Fibroblast of skin of scalp (primary cell): Measurements from ENCODE around the gene PAX3.
A peak's percentile ranks its signal among the peaks of the same experiment; 100 is the strongest.

Experiments used
- DNase-seq: peaks from one replicate; pipeline ENCODE4 v3.0.0-alpha.2; 2013

The PAX3 gene

DNA sequence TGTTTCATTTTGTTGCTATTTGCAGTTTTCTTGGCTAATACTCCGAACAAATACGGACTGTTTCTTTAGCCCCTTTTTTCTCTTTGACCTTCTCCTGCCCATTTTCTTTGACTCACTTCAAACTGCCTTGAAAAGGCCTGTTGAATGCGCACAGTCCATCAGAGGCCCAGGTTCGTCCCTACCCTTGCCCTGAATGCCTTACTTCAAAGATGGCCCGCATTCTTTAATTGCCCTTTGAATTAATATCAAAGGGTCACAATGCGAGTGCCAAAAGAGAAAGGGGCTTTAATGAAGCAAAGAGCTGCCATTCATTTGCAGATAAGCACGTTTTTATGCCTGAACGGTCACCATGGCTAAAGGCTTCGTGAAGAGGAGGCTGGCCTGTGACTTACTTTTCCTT lies 29.7 kb downstream of the PAX3 start:
- DNase-seq, result no peak

DNA sequence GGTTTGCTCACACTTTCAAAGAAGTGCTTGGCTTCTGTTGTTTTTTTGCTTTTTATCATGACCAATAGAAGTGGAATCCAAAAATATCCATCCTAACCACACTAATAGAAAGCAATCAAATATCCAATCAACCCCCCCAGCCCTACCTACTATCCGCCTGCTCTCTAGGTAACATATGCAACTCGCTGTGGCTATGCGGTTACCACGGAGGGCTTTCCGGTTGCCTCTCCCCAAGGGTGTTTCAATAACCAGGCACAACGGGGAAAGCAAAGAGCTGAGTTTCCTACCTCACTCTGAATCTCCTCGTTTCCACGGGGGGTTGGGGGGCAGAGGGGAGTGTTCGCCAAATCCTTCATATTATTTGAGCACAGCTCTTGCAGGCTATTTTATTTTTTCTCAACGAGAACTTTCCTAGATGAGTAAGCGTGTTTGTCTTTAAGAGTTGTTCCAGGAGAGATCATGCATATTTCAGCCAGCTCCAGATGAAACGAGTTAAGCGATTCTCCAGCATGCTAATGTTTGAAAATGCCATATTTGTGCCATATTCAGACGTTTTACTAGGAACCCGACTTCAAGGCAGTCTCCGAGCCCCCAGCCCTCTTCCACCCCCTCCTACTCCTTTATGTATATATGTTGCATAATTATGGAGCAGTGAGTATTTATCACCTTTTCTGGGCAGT lies 30.3 kb downstream of the PAX3 start:
- DNase-seq, result peak; percentile 3

DNA sequence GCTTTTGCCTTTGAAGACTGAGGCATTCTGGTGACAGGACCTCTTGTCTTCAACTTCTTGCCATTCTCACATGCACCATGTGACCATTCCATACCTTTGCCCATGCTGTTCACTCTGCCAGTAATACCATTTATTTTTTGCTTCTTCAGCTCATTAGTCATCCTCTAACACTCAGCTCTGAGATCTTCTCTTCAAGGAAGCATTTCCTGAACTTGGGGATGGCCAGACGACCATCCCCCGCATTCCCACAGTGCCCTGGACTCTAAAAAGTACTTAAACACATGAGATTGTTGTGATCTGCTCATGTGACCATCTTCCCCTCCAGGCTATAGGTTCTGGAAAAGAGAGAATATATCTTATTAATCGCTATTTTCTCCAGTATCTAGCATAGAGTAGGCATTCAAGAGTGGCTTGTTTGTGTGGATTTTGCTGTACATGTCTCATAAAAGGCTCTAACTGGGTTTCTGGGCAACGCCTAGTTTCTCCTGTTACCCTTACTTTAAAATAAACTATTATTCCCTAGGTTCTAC lies 33.9 kb downstream of the PAX3 start:
- peak; percentile 15 for DNase-seq

DNA sequence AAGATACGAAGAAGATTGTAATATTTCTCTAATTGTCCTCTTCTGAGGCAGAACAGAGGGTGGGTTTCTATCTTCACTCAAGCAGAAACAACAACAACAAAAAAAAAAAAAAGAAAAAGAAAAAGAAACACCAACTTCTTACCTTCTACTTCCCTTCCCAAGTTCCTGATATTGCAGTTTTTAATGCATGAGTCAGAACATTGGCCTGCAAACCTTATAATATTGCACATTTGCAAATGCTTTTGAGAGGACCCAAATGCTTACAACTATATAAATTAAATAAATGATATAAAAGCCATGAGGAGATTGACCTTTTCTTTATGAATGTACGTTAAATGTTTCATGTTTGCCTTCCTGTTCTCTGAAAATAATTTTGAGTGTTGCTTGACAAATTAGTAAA lies 37.3 kb downstream of the PAX3 start:
- DNase-seq, result no peak

DNA sequence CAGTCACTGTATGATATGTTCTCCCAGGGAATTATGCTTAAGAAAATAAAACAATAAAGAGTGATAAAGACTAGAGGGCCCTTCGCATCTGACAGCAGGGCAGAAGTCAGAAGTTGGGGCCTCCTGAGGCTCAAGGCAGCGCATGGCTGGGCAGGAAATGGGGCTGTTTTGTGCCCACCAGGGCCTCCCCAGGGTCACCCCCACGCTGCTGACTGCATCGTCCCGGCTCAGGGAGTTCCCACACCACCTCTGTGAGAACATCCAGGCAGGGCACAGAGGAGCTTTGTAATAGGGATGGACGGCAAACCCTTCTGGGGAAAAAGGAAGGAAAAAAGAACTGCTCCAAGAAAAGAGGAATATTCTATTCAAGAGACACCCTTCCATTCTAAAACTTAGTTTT lies 41.2 kb downstream of the PAX3 start:
- no peak for DNase-seq

DNA sequence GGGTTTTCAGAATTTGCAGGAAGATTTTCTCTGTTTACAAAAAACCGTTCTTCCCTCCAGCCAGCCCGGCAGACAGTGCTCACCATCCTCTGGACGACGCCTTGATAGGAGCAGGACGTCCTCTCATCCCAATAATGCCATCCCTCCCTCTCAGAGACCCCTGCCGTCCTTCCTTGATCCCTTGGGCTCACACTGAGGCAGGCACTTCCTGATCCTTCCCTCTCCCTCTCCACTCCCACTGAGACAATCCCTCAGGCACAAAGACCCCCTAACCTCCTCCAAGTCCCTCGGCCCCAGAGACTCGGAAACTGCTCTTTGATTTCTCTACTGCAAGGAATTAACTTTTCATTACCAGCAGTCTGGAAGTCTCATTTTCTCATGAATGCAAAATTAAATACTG lies 42.5 kb downstream of the PAX3 start:
- no peak for DNase-seq

DNA sequence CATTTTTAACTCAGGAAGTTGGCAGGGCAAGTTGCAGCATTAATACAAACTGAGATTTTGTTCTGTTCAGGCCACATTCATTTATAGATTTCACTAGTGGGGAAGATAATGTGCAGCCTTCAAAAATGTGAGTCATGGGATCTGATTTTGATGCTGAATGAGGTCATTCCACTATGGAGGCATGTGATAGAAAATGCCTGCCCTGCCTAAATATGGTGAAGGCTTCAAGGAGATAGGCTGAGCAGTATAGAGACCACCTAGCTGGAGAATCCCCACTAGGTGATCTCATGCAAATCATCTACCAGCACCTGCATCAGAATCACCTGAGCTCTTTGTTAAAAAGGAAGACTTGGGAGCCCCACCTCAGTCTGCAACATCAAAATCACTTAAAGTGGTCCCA lies 43.7 kb downstream of the PAX3 start:
- no peak for DNase-seq

DNA sequence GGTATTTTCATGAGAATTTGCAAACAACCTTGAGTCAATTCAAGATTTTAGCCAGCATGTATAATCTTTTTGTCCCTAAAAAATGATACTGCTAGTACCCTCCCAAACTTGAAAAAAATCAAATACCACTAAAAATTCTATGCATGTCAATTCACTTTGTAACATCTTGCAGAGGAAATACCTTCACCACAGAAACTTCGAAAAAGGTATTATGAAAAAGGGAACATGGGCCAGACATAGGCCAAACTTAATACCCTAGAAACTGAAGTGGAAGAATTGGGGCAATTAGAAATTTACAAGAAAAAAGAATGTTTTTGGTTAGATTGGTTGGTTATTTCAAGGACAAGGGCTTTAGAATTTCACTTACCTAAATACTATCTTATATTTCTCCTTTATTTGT lies 48.5 kb downstream of the PAX3 start:
- DNase-seq, result no peak

DNA sequence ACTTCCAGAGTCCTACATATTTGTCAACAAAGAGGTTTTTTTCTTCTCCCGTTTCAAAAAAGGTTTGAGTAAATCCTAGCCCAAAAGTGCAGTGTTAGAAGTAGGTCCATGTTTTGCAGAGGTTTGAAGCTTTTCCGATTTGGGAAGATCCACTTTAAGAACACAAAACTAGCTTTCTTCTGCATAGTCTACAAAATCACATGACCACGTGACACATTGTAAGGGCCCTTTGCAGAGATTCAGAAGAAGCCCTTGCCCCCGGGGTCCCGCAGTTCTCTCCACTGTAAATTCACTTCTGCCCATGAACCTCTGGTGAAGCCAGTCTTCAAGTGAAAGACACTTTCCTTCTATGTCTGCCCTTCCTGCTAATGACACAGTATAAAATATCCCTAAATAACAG lies 49.4 kb downstream of the PAX3 start:
- no peak for DNase-seq

DNA sequence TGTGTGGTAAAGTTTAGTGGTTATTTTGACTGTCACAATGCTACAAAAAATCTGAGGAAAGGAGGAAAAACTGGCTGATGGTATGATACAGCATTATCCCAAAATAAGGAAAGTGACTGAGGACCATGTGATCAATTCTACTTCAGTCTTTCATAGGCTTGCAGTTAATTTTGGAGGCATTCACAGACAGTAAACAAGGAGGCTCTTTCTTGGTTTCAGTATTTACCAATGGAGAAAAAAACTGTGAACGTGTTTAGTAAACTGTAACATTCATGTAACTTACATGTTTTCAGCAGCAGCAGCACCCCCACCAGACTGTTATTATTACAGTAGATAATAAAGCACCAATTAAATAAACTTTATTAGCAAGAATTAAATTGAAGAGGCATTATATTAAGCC lies 50.0 kb downstream of the PAX3 start:
- DNase-seq, result no peak

DNA sequence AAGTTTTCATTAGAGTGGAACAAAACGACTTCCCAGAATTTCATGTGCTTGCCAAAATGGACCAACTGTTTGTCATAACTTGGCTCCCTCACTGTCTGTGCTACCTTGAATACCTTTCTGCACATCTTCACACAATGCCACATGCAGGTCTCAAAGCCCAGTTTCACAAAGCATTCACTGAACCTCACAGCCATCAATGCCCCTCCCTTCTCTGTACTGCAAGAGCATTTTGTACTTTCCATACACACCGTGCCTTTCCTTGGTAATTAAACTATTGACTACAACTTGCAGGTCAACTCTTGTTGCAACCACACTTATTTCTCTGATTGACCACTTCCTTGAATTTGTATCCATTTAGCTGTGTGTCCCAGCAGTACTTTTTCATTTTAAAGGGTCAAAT lies 50.5 kb downstream of the PAX3 start:
- DNase-seq, result no peak

DNA sequence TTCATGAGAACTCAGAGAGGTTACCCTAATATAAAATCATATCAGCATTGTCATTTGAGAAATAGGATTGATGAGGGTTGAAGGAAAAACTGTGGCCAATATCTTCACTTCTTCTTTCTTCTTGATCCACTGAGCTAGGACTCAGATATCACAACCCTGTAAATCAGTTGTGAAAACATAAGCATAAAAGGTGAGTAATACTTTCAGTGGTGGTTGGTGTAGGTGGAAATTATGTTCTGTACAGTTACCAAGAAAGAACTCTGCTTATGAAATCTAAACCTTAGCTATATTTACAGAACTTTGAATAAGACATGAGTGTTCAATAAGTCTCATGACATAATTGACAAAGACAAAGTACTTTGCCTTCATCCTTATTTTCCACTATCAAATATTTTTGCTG lies 56.3 kb downstream of the PAX3 start:
- DNase-seq, result no peak

DNA sequence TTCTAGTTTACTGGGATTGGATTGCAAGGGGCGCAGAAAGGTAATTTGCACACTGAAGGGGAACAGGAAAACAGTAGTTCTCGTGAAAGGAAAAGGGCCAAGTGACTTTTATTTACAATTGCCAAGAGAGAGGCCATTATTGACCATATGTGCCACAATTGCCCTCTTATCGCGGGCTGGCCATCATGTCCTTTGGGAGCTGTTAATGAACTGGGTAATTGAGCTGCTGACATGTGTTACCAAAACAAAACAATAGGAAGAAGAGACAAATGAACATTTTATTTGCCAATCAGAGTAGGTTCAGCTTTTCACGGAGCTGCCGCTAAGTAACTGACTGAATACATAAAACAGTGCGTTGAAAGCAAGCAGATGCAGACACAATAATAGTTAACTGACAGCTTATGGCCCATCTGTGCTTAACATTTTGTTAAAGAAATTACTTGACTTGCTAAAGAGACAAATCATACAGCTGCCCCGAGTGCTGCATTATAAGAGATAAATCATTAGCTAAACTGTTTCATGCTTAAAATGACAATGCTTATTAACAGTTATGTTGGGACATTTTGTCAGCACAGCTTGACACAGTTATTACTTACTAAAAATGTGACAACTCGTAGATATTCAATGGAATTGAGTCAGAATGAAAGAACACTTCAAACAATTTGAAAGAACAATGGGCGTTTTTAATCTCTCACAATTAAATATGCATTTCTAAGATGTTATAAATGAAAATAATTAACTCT lies 57.5 kb downstream of the PAX3 start:
- no peak for DNase-seq

DNA sequence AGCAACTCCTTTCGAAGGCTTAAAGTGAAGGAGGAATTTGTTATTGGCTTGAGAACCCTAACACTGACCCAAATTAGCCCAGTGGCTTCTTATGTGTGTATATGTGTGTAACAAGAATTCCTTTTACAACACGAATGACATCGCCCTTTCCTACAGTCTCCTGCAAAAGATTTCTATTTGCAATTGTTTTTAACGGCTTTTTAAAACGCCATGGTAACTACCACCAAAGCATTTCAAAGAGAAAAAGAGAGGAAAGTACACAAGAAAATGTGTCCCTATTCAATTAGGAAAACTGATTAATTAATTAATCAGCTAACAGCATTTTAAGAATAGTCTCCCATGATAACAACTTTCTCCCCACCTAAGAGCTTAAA lies 58.1 kb downstream of the PAX3 start:
- DNase-seq, result no peak

DNA sequence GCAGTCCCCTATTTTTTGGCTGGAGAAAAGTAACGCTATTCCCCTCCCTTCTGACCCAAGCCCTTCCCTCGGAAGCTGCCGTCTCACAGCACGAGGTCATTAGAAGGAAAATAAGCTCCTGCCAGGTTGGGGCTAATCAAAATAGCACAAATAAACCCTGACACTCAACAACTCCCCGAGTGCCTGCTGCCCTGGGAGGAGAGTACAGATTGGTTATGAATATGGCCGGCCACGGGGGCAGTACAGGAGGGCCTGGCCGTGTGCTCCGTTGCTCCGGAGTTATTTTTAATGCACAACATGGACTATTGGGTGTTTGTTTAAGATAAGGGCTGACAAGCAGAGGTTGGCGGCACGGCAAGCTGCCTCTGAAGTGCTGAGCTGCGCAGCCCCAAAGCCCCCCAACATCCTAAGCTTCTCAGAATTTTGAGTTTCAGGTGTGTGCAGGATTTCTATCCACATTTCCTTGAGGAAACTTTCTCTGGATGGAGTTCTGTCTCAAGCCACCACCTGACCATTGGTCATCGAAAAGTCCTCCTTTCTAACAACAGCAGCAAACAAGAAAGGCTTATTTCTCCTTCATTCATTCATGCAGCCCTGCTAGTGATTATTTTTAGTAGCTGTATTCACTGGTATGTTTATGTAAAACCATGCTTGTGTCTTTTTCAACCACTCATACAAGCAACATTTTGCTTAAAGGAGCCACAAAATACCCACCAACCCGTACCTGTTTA lies 58.7 kb downstream of the PAX3 start:
- DNase-seq, result no peak

DNA sequence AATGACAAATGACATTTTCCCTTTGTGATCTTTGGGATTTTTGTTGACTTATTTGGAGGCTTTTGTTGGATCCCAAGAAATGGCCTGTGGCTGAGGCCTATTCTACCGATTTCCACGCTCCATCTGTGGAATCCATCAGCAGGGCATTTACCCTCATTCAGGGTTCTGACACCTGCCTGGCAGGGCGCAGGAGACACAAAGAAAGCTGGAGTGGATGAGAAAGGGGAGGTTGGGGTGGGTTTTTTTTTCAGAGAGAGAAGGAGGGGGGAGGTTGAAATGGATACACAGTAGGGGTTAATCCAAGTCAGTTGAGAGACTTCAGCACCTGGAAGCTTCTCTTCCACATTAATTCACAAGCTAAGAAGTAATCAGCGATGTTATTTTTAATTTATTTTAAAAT lies 59.7 kb downstream of the PAX3 start:
- no peak for DNase-seq

DNA sequence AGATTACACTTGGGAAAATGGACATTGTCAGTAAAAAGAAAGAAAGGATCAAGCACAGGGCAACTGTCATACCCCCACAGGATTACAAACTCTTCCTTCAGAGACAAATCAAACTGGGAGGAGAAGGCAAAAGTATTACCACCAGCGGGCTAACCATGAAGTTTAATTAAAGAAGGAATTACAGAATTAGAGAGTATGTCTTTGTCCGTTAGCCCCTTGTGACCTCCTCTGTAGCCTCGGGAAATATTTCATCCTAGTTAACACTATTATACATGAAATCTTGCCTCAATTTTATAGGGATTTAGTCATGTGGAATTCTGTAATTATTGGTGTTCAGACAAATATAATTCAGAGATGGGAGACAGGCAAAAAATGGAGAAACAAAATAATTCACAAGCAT lies 60.7 kb downstream of the PAX3 start:
- no peak for DNase-seq

DNA sequence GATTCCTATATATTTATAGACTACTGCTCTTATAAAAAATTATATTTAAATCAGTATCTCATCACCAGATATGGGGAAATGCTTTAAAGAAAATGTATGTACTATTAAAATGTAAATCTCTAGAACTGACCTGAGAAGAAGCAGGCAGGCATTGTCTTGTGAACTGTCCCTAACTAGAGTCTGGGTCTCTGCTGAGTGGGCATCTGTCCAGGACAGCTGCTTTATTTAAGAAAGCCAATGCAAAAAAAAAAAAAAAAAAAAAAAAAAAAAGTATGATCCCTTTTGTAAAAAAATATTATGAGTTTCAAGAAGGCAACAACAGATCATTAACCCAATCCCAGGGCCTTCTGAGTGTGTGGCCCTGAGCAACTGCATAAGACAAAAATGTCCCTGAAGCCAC lies 66.0 kb downstream of the PAX3 start:
- DNase-seq, result no peak

DNA sequence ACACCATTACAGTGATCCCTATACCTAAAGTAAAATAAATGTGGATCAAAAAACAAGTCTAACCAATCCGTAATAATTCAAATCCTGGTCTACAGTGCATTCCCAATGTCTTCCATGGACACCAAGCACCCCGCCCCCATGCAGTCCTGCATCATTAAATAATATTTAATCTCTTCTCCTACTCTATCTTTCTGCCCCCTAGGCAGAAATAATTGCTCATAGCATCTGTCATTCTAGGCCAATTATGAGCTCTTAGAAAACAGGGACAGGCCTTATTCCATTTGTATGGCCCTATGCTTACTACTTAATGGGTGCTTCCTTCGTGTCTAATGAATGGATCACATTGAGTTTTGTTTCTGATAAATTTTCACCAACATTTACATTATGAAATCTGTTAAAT lies 66.4 kb downstream of the PAX3 start:
- no peak for DNase-seq

DNA sequence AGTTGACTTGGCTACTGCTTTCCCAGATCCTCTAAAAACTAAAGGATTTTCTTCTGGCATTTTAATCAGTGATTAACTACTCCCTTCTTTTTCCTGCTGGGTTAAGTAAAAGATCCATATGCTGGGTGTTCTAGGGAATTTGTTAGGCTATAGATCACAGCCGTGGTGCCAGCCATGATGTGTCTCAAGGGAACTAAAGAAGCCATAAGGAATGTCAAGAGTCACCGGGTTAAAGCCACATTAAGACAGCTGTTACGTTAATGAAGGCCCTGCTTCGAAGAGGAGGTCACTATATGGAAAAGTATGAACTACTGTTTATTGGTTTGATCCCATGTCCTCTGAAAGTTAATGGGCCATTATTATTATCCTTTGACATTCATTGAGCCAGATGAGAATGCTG lies 70.7 kb downstream of the PAX3 start:
- no peak for DNase-seq

DNA sequence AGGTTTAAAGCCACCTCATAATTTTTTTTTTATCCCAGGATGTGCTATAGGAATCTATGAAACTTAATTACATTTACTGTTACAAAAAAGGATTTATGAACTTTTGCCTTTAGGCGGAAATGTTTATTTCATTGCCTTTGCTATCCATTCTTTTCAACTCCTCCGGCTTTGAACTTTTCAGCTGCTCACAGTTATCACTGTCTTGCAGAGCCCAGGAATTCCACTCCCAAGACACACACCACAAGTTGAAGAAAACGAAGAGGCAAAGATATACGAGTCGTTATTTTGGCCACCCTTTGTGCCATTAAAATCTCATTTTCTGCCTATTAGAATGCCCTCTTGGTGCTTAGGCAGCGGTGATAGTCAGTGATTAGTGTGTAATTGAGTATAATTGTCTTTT lies 80.0 kb downstream of the PAX3 start:
- DNase-seq, result no peak

DNA sequence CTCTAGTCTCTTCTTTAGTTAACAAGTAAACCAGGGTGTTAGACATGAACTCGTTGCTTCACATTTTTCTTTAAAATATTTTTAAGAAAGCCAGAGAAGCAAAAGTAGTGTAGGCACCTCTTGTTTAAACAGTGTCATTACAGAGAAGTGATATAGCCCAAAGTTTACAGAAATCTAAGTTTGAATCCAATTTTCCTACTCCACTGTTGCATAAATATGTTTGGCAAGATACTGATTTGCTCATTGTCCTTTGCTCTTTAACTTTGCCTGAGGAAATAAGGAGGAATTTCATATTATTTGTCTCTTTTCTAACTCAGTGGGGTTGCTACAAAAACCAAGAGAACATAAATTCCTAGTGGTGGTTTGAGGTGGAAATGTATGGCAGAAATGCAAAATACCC lies 81.1 kb downstream of the PAX3 start:
- no peak for DNase-seq

DNA sequence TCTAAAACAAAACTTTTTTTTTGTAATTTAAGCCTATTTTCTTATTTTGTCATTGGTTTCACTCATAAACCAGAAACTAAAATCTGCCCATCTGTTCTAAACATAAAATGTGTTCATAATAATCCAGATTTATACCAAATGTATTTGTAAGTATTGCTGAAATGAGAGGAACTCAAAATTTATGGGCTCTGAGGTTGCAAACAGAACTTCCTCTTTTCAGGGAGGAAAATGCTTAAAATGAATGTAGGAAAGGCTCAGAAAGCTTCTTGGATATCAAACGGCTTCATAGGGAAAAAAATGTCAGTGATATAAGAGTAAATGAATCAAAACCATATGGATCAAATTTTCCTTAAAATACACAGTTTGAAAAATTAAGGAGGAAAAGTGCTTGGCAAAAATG lies 83.9 kb downstream of the PAX3 start:
- no peak for DNase-seq

DNA sequence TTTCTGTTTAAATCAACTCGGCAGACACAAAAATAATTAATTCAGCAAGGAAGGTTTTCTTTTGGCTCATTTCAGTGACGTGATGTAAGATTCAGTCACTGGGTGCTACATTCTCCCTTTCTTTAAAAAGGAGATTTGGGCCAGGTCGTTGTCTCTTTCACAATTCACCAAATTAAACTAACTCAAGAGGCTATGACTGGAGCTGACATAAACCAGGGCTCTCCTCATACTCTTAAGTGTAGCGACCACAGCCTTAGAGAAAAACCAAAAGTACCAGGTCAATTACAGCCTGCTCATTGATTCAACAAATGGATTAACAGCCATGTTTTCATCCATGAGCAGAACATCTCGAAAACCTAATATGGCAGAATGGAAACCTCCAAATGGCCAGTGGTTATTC lies 85.7 kb downstream of the PAX3 start:
- DNase-seq, result no peak
